HepG2 (cell line): Measurements from ENCODE around the gene C5orf15. TPM values are rescaled to one million over a fixed set of nuclear protein-coding genes. Genes with fewer than 3 reads are reported as not detected.

Experiments
- ATAC-seq: fragments of 200-7000 bp; cut with Tn5 transposase; 3 replicates; pipeline ENCODE4 v1.9.1; 2020; ENCODE audit warnings: mild to moderate bottlenecking, moderate library complexity
- BruUV-seq: library from RNA; stranded (reverse); fragments of 400-500 nt; replicated peaks from 2 replicates; lab custom pipeline; 2021; lab: Mats Ljungman, UMichigan
- CTCF ChIA-PET: fragments of 300-600 bp; formaldehyde crosslinking; extraction: SDS; loops from one replicate; lab custom pipeline; 2021; ENCODE audit warnings: low total read pairs, inconsistent platforms, low intra/inter-chr PET ratio; lab: Yijun Ruan, JAX
- POLR2A ChIA-PET: fragments of 350-600 bp; sonication (Branson Sonifier 250); formaldehyde crosslinking; loops from one replicate; lab custom pipeline; 2020; ENCODE audit warnings: antibody characterized with exemption, inconsistent platforms; lab: Yijun Ruan, JAX
- DNase-seq: peaks from one replicate; pipeline ENCODE4 v3.0.0-alpha.2; 2015; ENCODE audit warnings: low spot score
- FAIRE-seq: peaks from 3 replicates; lab custom pipeline; 2011; peaks lifted over from hg19 to GRCh38; lab: Jason Lieb, UNC
- H2AFZ ChIP-seq: one replicate; pipeline ENCODE4 v1.6.1; 2011; ENCODE audit warnings: low read length, inconsistent platforms
- H3K27ac ChIP-seq: fragments of 300-600 bp; 3 replicates; pipeline ENCODE4 v1.8.0; 2011; ENCODE audit warnings: mixed run types, mild to moderate bottlenecking, mixed read lengths, low read length, inconsistent platforms; ENCODE audit not compliant: insufficient read depth; ENCODE audit errors: extremely low read length
- H3K27me3 ChIP-seq, 2 experiments: fragments of 200-600 bp in 1 of 2; 2 replicates in 1 of 2; 3 replicates in 1 of 2; pipeline versions ENCODE4 v1.6.0 to v1.8.0; 2011; ENCODE audit warnings: low read length in 2 of 2, mild to moderate bottlenecking in 2 of 2, moderate library complexity in 2 of 2, inconsistent platforms in 1 of 2; ENCODE audit not compliant: insufficient read depth in 2 of 2, control insufficient read depth in 1 of 2
- H3K36me3 ChIP-seq, 2 experiments: fragments of 200-600 bp in 1 of 2; replicated peaks in 1 of 2; 2 replicates in 1 of 2; 3 replicates in 1 of 2; pipeline versions ENCODE4 v1.5.1 to v1.8.0; 2011; ENCODE audit warnings: low read length in 2 of 2, inconsistent platforms in 1 of 2; ENCODE audit not compliant: insufficient read depth in 2 of 2, control insufficient read depth in 1 of 2
- H3K4me1 ChIP-seq: 2 replicates; pipeline ENCODE4 v1.5.1; 2012; ENCODE audit warnings: low read length, inconsistent platforms; ENCODE audit not compliant: insufficient read depth
- H3K4me2 ChIP-seq: 2 replicates; pipeline ENCODE4 v1.6.0; 2011; ENCODE audit warnings: low read depth, low read length, inconsistent platforms
- H3K4me3 ChIP-seq, 3 experiments: fragments of 200-600 bp in 1 of 3; sonication (generic), shearing (Covaris generic) in 1 of 3; replicated peaks in 1 of 3; 2 replicates each; pipeline ENCODE4 v1.5.1; 2011 to 2016; ENCODE audit warnings: low read length in 3 of 3, inconsistent platforms in 2 of 3, low read depth in 2 of 3, mild to moderate bottlenecking in 2 of 3, control low read depth in 1 of 3, mixed read lengths in 1 of 3; ENCODE audit not compliant: insufficient read depth in 1 of 3
- H3K79me2 ChIP-seq: one replicate; pipeline ENCODE4 v1.6.1; 2011; ENCODE audit warnings: low read length, inconsistent platforms; ENCODE audit not compliant: insufficient read depth
- H3K9ac ChIP-seq: 2 replicates; pipeline ENCODE4 v1.6.0; 2011; ENCODE audit warnings: mild to moderate bottlenecking, low read depth, low read length, inconsistent platforms; ENCODE audit not compliant: insufficient read depth
- H3K9me3 ChIP-seq: 2 replicates; pipeline ENCODE4 v1.5.1; 2012; ENCODE audit warnings: mild to moderate bottlenecking, low read length
- H4K20me1 ChIP-seq: 2 replicates; pipeline ENCODE4 v1.6.0; 2011; ENCODE audit warnings: inconsistent platforms, mild to moderate bottlenecking, low read length, moderate library complexity; ENCODE audit not compliant: insufficient read depth
- CHD4 ChIP-seq: fragments of 200-600 bp; sonication (generic); IDR thresholded peaks from 2 replicates; pipeline ENCODE4 v1.7.0; 2017; ENCODE audit warnings: mild to moderate bottlenecking, low read length, borderline replicate concordance
- EEA1 ChIP-seq: sonication (generic); formaldehyde crosslinking; IDR thresholded peaks from 2 replicates; pipeline ENCODE4 v1.5.1; 2020; ENCODE audit warnings: mild to moderate bottlenecking, missing genetic modification reagents, borderline replicate concordance
- ELF4 ChIP-seq: sonication (generic); formaldehyde crosslinking; IDR thresholded peaks from 2 replicates; pipeline ENCODE4 v1.5.0; 2020; ENCODE audit warnings: missing genetic modification reagents, mild to moderate bottlenecking, moderate library complexity, borderline replicate concordance
- ETS1 ChIP-seq: sonication (generic); formaldehyde crosslinking; IDR thresholded peaks from 2 replicates; pipeline ENCODE4 v1.4.0; 2020; ENCODE audit warnings: missing genetic modification reagents
- GATAD1 ChIP-seq: IDR thresholded peaks from 2 replicates; pipeline ENCODE4 v1.6.1; 2016; ENCODE audit warnings: missing genetic modification reagents, missing compliant biosample characterization
- HMG20B ChIP-seq: conservative IDR thresholded peaks from 2 replicates; pipeline ENCODE4 v1.6.1; 2016; ENCODE audit warnings: missing genetic modification reagents, missing compliant biosample characterization
- HMGXB4 ChIP-seq, 2 experiments: sonication (generic) in 1 of 2; formaldehyde crosslinking in 1 of 2; IDR thresholded peaks; 2 replicates each; pipeline versions ENCODE4 v1.4.0 to v1.6.1; 2018 to 2020; ENCODE audit warnings: missing genetic modification reagents in 2 of 2, borderline replicate concordance in 1 of 2, low read depth in 1 of 2, mild to moderate bottlenecking in 1 of 2, missing biosample characterization in 1 of 2
- MEF2D ChIP-seq: sonication (generic); formaldehyde crosslinking; IDR thresholded peaks from 2 replicates; pipeline ENCODE4 v1.5.1; 2020; ENCODE audit warnings: mild to moderate bottlenecking, missing genetic modification reagents
- NR2F2 ChIP-seq: IDR thresholded peaks from 2 replicates; pipeline ENCODE4 v1.6.1; 2012; ENCODE audit warnings: low read depth, inconsistent platforms, borderline replicate concordance
- ONECUT2 ChIP-seq: sonication (generic); formaldehyde crosslinking; IDR thresholded peaks from 2 replicates; pipeline ENCODE4 v1.4.0; 2020; ENCODE audit warnings: missing genetic modification reagents
- PLRG1 ChIP-seq: fragments of 450-650 bp; conservative IDR thresholded peaks from 2 replicates; pipeline ENCODE4 v1.6.1; 2016
- TARDBP ChIP-seq: sonication (generic); formaldehyde crosslinking; IDR thresholded peaks from 2 replicates; pipeline ENCODE4 v1.8.0; 2022; ENCODE audit warnings: mild to moderate bottlenecking, missing genetic modification reagents
- TCF12 ChIP-seq, 2 experiments: fragments of 450-650 bp in 1 of 2; sonication (generic) in 1 of 2; formaldehyde crosslinking in 1 of 2; IDR thresholded peaks; 2 replicates each; pipeline versions ENCODE4 v1.6.1 to v1.8.0; 2017 to 2022; ENCODE audit warnings: antibody characterized with exemption in 1 of 2, mild to moderate bottlenecking in 1 of 2, missing genetic modification reagents in 1 of 2, moderate library complexity in 1 of 2
- ZBTB4 ChIP-seq: sonication (generic); formaldehyde crosslinking; IDR thresholded peaks from 2 replicates; pipeline ENCODE4 v1.4.0; 2020; ENCODE audit warnings: missing genetic modification reagents, mild to moderate bottlenecking, borderline replicate concordance
- ZMYM2 ChIP-seq: sonication (generic); formaldehyde crosslinking; IDR thresholded peaks from 2 replicates; pipeline ENCODE4 v1.8.0; 2022; ENCODE audit warnings: mild to moderate bottlenecking, missing genetic modification reagents
- ZNF329 ChIP-seq: sonication (generic); formaldehyde crosslinking; IDR thresholded peaks from 2 replicates; pipeline ENCODE4 v1.9.0; 2021; ENCODE audit warnings: low read depth, mild to moderate bottlenecking, missing genetic modification reagents
- ZNF747 ChIP-seq: sonication (generic); formaldehyde crosslinking; IDR thresholded peaks from 2 replicates; pipeline ENCODE4 v1.8.1; 2023; ENCODE audit warnings: missing genetic modification reagents, mild to moderate bottlenecking, borderline replicate concordance
- WGBS: methylation state at CpG from one replicate; pipeline ENCODE4 v1.1.6; 2017; ENCODE audit warnings: low lambda C conversion rate; 5-methylcytosine and 5-hydroxymethylcytosine counted together
- in situ Hi-C: cut with HindIII; loops from 2 replicates; pipeline ENCODE4 v1.10.0; 2017; ENCODE audit warnings: low pct_unique_long_range_greater_than_20kb; ENCODE audit not compliant: extremely low pct_ligation_motif_present
- intact Hi-C: fragments of 100-400 bp; cut with micrococcal nuclease; formaldehyde crosslinking; loops from one replicate; pipeline ENCODE4 v1.10.0; 2022; ENCODE audit not compliant: unreplicated experiment
- polyA plus RNA-seq, 8 experiments: library from polyadenylated mRNA; depleted of rRNA in 3 of 8; stranded (reverse) in 7 of 8; unstranded in 1 of 8; fragments of >200 nt; fragmentation: Illumina TruSeq in 4 of 8; extraction: Trizol in 4 of 8; gene quantifications; 2 replicates each; pipeline versions ENCODE4 v1.2.1 to v1.2.3, GENCODE V29; 2011 to 2016; ENCODE audit warnings: low read depth in 4 of 8, missing spikeins in 1 of 8, mixed read lengths in 1 of 8; ENCODE audit not compliant: insufficient read depth in 1 of 8
- total RNA-seq, 5 experiments: library from RNA; depleted of rRNA; stranded (reverse); fragments of >200 nt; fragmentation: Illumina TruSeq; extraction: Trizol; gene quantifications; 2 replicates each; pipeline ENCODE4 v1.2.3, GENCODE V29; 2016; ENCODE audit warnings: low read depth in 1 of 5

The C5orf15 gene
- total and polyA plus RNA-seq, 2 of the 13 experiments (the other 11 are each of a cell fraction or from before 2014, with no cell fraction given): 58.5 to 82.7 TPM

- DNase-seq: no peak
- no peaks in the 10 kb centered on the region for H3K9me3 ChIP-seq
- H3K4me1 ChIP-seq: peaks cover 2% of the 10 kb centered on the region
- H3K36me3 ChIP-seq: no peaks in the 10 kb centered on the region
- no peak overlapping the region for H3K9ac ChIP-seq
- 100% methylated on average over 1 of the region's 3 CpGs for WGBS
- H3K27me3 ChIP-seq: peaks cover 7 to 44% of the 10 kb centered on the region in 2 experiments; a peak in 4 of 5 replicates
- BruUV-seq: no TSS peak
- TF ChIP-seq ZMYM2 (no peak), HMGXB4 (CRISPR knock-in tag; IDR thresholded peaks at IDR 0.05; ENCODE audit: borderline replicate concordance in 1 of 2, low read depth in 1 of 2) (no peak), ONECUT2 (CRISPR knock-in tag) (no peak), ZBTB4 (no peak), PLRG1 (no peak), ETS1 (CRISPR knock-in tag) (no peak), ZNF747 (CRISPR knock-in tag) (no peak), ELF4 (no peak), MEF2D (CRISPR knock-in tag) (no peak), TCF12 (IDR thresholded peaks at IDR 0.05) (no peak), TCF12 (CRISPR knock-in tag; IDR thresholded peaks at IDR 0.05) (no peak), CHD4 (no peak), HMG20B (CRISPR knock-in tag) (no peak), EEA1 (CRISPR knock-in tag) (no peak), NR2F2 (no peak), TARDBP (CRISPR knock-in tag) (no peak), ZNF329 (CRISPR knock-in tag) (no peak), GATAD1 (no peak)
- H3K4me3 ChIP-seq: no peak overlapping the region
- no peaks in the 10 kb centered on the region for H4K20me1 ChIP-seq
- in situ Hi-C loops (no loop called here), intact Hi-C loops (no loop called here)
- ChIA-PET CTCF (no interaction called here), POLR2A (no interaction called here)
- H3K79me2 ChIP-seq: no peaks in the 10 kb centered on the region
- no peak overlapping the region for H3K4me2 ChIP-seq
- ATAC-seq: no peak
- no peak for FAIRE-seq
- no peak overlapping the region for H3K27ac ChIP-seq
- H2AFZ ChIP-seq: no peak overlapping the region
Observed at GRCh38 chr5:133933169-133933509, 35.3 kb downstream of the C5orf15 start.
